IPS DF 6.9 (cell line): Measurements from ENCODE around the gene ATXN7.

Experiments
- DNase-seq: peaks from one replicate; pipeline ENCODE4 v3.0.0-alpha.2; 2013; ENCODE audit warnings: low read depth, low spot score
- H3K27ac ChIP-seq: one replicate; pipeline ENCODE4 v1.5.1; 2013; ENCODE audit warnings: low read length, control low read depth
- H3K27me3 ChIP-seq: 2 replicates; pipeline ENCODE4 v1.6.1; 2013; ENCODE audit warnings: mild to moderate bottlenecking, low read length; ENCODE audit not compliant: control insufficient read depth, insufficient read depth
- H3K36me3 ChIP-seq: 2 replicates; pipeline ENCODE4 v1.6.1; 2013; ENCODE audit warnings: low read length; ENCODE audit not compliant: control insufficient read depth, insufficient read depth
- H3K4me1 ChIP-seq: 2 replicates; pipeline ENCODE4 v1.6.1; 2013; ENCODE audit warnings: low read length; ENCODE audit not compliant: control insufficient read depth, insufficient read depth
- H3K4me3 ChIP-seq: 2 replicates; pipeline ENCODE4 v1.5.1; 2013; ENCODE audit warnings: mild to moderate bottlenecking, low read length
- H3K9me3 ChIP-seq: 2 replicates; pipeline ENCODE4 v1.6.1; 2013; ENCODE audit warnings: low read length, inconsistent platforms; ENCODE audit not compliant: control insufficient read depth, insufficient read depth
- WGBS: extraction: QIAGEN DNeasy Blood & Tissue Kit; methylation state at CpG from one replicate; pipeline ENCODE4 v1.1.7; 2013; ENCODE audit warnings: mixed read lengths, missing lambda C conversion rate; ENCODE audit not compliant: insufficient read length, insufficient coverage; 5-methylcytosine and 5-hydroxymethylcytosine counted together

Gene ATXN7

GRCh38 chr3:63914312-63914711 is 50.6 kb downstream of the ATXN7 start:
- DNase-seq: no peak
- Histone ChIP-seq H3K36me3 (no peaks in the 10 kb centered on the region), H3K27ac (no peak overlapping the region), H3K4me1 (no peaks in the 10 kb centered on the region), H3K9me3 (no peaks in the 10 kb centered on the region), H3K4me3 (no peak overlapping the region), H3K27me3 (no peaks in the 10 kb centered on the region)
- no CpG with 5 or more reads among the region's 5 CpGs for WGBS

GRCh38 chr3:63918321-63918720 is 54.7 kb downstream of the ATXN7 start:
- Histone ChIP-seq H3K36me3 (no peaks in the 10 kb centered on the region; the same call in 1 of the 2 replicates), H3K27ac (no peak overlapping the region), H3K27me3 (no peaks in the 10 kb centered on the region), H3K9me3 (no peaks in the 10 kb centered on the region), H3K4me3 (no peak overlapping the region), H3K4me1 (no peaks in the 10 kb centered on the region)
- no peak for DNase-seq

GRCh38 chr3:63920001-63920400 is 56.3 kb downstream of the ATXN7 start:
- Histone ChIP-seq H3K36me3 (peaks cover 1% of the 10 kb centered on the region; the same call in 1 of the 2 replicates), H3K27ac (no peak overlapping the region), H3K9me3 (no peaks in the 10 kb centered on the region), H3K27me3 (no peaks in the 10 kb centered on the region), H3K4me1 (no peaks in the 10 kb centered on the region), H3K4me3 (no peak overlapping the region)
- WGBS: no CpG with 5 or more reads among the region's 5 CpGs
- no peak for DNase-seq

- no peak for DNase-seq
- Histone ChIP-seq H3K4me1 (no peaks in the 10 kb centered on the region), H3K27ac (no peak overlapping the region), H3K9me3 (no peaks in the 10 kb centered on the region; the same call in 1 of the 2 replicates), H3K27me3 (no peaks in the 10 kb centered on the region), H3K4me3 (no peak overlapping the region), H3K36me3 (peaks cover 4% of the 10 kb centered on the region; the same call in 1 of the 2 replicates)
- WGBS: no CpG with 5 or more reads among the region's 6 CpGs
Observed at GRCh38 chr3:63921741-63922482, 58.2 kb downstream of the ATXN7 start.

- Histone ChIP-seq H3K9me3 (no peaks in the 10 kb centered on the region; the same call in 1 of the 2 replicates), H3K4me1 (no peaks in the 10 kb centered on the region), H3K4me3 (no peak overlapping the region), H3K27ac (no peak overlapping the region), H3K27me3 (no peaks in the 10 kb centered on the region), H3K36me3 (peaks cover 4% of the 10 kb centered on the region; the same call in 1 of the 2 replicates)
- no peak for DNase-seq
- no CpG with 5 or more reads among the region's 2 CpGs for WGBS
Observed at GRCh38 chr3:63922491-63923199, 59.0 kb downstream of the ATXN7 start.

GRCh38 chr3:63926309-63926708 is 62.6 kb downstream of the ATXN7 start:
- Histone ChIP-seq H3K9me3 (no peaks in the 10 kb centered on the region; the same call in 1 of the 2 replicates), H3K27ac (no peak overlapping the region), H3K27me3 (no peaks in the 10 kb centered on the region), H3K4me3 (no peak overlapping the region), H3K4me1 (no peaks in the 10 kb centered on the region), H3K36me3 (peaks cover 4% of the 10 kb centered on the region; the same call in 1 of the 2 replicates)
- 100% methylated on average over 1 of the region's 4 CpGs for WGBS
- no peak for DNase-seq

- no peaks in the 10 kb centered on the region; the same call in 1 of the 2 replicates for H3K9me3 ChIP-seq
- no peaks in the 10 kb centered on the region for H3K4me1 ChIP-seq
- WGBS: no CpG with 5 or more reads among the region's 10 CpGs
- DNase-seq: no peak
- no peaks in the 10 kb centered on the region for H3K27me3 ChIP-seq
- H3K4me3 ChIP-seq: no peak overlapping the region
- H3K27ac ChIP-seq: no peak overlapping the region
- H3K36me3 ChIP-seq: peaks cover 4% of the 10 kb centered on the region; the same call in 1 of the 2 replicates
Observed at GRCh38 chr3:63927422-63928280, 64.0 kb downstream of the ATXN7 start.

- DNase-seq: no peak
- Histone ChIP-seq H3K27ac (no peak overlapping the region), H3K36me3 (no peaks in the 10 kb centered on the region), H3K4me1 (no peaks in the 10 kb centered on the region), H3K9me3 (no peaks in the 10 kb centered on the region), H3K4me3 (no peak overlapping the region), H3K27me3 (no peaks in the 10 kb centered on the region)
- WGBS: no CpG with 5 or more reads among the region's 3 CpGs
Observed at GRCh38 chr3:63931290-63931689, 67.6 kb downstream of the ATXN7 start.

GRCh38 chr3:63932509-63933212 is 69.0 kb downstream of the ATXN7 start:
- no peaks in the 10 kb centered on the region for H3K27me3 ChIP-seq
- no peak overlapping the region for H3K27ac ChIP-seq
- whole genome bisulfite sequencing: no CpG with 5 or more reads among the region's 3 CpGs
- H3K36me3 ChIP-seq: no peaks in the 10 kb centered on the region
- H3K9me3 ChIP-seq: no peaks in the 10 kb centered on the region
- no peaks in the 10 kb centered on the region for H3K4me1 ChIP-seq
- no peak overlapping the region for H3K4me3 ChIP-seq
- no peak for DNase-seq

GRCh38 chr3:63933459-63933858 is 69.8 kb downstream of the ATXN7 start:
- H3K4me3 ChIP-seq: no peak overlapping the region
- no peak for DNase-seq
- WGBS: no CpG with 5 or more reads among the region's 1 CpG
- H3K4me1 ChIP-seq: no peaks in the 10 kb centered on the region
- no peak overlapping the region for H3K27ac ChIP-seq
- no peaks in the 10 kb centered on the region for H3K9me3 ChIP-seq
- no peaks in the 10 kb centered on the region for H3K36me3 ChIP-seq
- H3K27me3 ChIP-seq: no peaks in the 10 kb centered on the region
